OCI-LY1 (cell line): ENCODE results near the gene ROBO1.

Experiments used
- H2AFZ ChIP-seq: fragments of 200-600 bp; sonication (generic), shearing (Covaris generic); 2 replicates; pipeline ENCODE4 v1.6.0; 2014; ENCODE audit warnings: antibody characterized with exemption, mild to moderate bottlenecking, low read length
- H3F3A ChIP-seq: fragments of 200-600 bp; sonication (generic), shearing (Covaris generic); 2 replicates; pipeline ENCODE4 v1.6.0; 2014; ENCODE audit warnings: mild to moderate bottlenecking, antibody characterized with exemption, low read length, moderate library complexity; ENCODE audit not compliant: insufficient read depth
- H3K27ac ChIP-seq: fragments of 200-600 bp; sonication (generic); 2 replicates; pipeline ENCODE4 v1.5.1; 2014; ENCODE audit warnings: low read length, mixed run types, mild to moderate bottlenecking, low read depth; ENCODE audit not compliant: poor library complexity, severe bottlenecking
- H3K27me3 ChIP-seq: fragments of 200-600 bp; sonication (generic); 2 replicates; pipeline ENCODE4 v1.6.0; 2014; ENCODE audit warnings: antibody characterized with exemption, mild to moderate bottlenecking, low read length, moderate library complexity; ENCODE audit not compliant: insufficient read depth
- H3K36me3 ChIP-seq: fragments of 200-600 bp; sonication (generic); 2 replicates; pipeline ENCODE4 v1.6.1; 2014; ENCODE audit warnings: mild to moderate bottlenecking, antibody characterized with exemption, low read length, moderate library complexity, mixed read lengths; ENCODE audit not compliant: insufficient read depth
- H3K4me1 ChIP-seq: fragments of 200-600 bp; sonication (generic); 2 replicates; pipeline ENCODE4 v1.5.1; 2014; ENCODE audit warnings: mild to moderate bottlenecking, low read length, moderate library complexity; ENCODE audit not compliant: insufficient read depth, severe bottlenecking
- H3K4me2 ChIP-seq: fragments of 200-600 bp; sonication (generic), shearing (Covaris generic); 2 replicates; pipeline ENCODE4 v1.6.1; 2014; ENCODE audit warnings: low read length
- H3K4me3 ChIP-seq: fragments of 200-600 bp; sonication (generic); 2 replicates; pipeline ENCODE4 v1.5.1; 2014; ENCODE audit warnings: low read length, low read depth, mild to moderate bottlenecking, mixed read lengths; ENCODE audit not compliant: poor library complexity, severe bottlenecking
- H3K79me2 ChIP-seq: fragments of 200-600 bp; shearing (Covaris generic); 2 replicates; pipeline ENCODE4 v1.6.1; 2016; ENCODE audit warnings: mixed run types, low read length, mixed read lengths; ENCODE audit not compliant: insufficient read depth
- H3K9ac ChIP-seq: fragments of 200-600 bp; sonication (generic), shearing (Covaris generic); 2 replicates; pipeline ENCODE4 v1.6.1; 2014; ENCODE audit warnings: mild to moderate bottlenecking, low read length, mixed read lengths
- H3K9me2 ChIP-seq: fragments of 200-600 bp; sonication (generic), shearing (Covaris generic); 2 replicates; pipeline ENCODE4 v1.6.1; 2014; ENCODE audit warnings: low read depth, mild to moderate bottlenecking, low read length, mixed read lengths
- H3K9me3 ChIP-seq: fragments of 200-600 bp; shearing (Covaris generic); 2 replicates; pipeline ENCODE4 v1.6.1; 2014; ENCODE audit warnings: low read length, mixed read lengths
- H4K20me1 ChIP-seq: fragments of 200-600 bp; sonication (generic), shearing (Covaris generic); 2 replicates; pipeline ENCODE4 v1.6.0; 2016; ENCODE audit warnings: mild to moderate bottlenecking, low read length; ENCODE audit not compliant: insufficient read depth
- CTCF ChIP-seq: fragments of 200-600 bp; sonication (generic), shearing (Covaris generic); IDR thresholded peaks from 2 replicates; pipeline ENCODE4 v1.5.1; 2017; ENCODE audit warnings: mild to moderate bottlenecking, antibody characterized with exemption, low read length, moderate library complexity, mixed read lengths
- EZH2 ChIP-seq: fragments of 200-600 bp; sonication (generic), shearing (Covaris generic); IDR thresholded peaks from 2 replicates; pipeline ENCODE4 v1.8.0; 2017; ENCODE audit warnings: borderline replicate concordance, mixed run types, mild to moderate bottlenecking, antibody characterized with exemption, low read length, moderate library complexity, mixed read lengths

ROBO1 gene

DNA sequence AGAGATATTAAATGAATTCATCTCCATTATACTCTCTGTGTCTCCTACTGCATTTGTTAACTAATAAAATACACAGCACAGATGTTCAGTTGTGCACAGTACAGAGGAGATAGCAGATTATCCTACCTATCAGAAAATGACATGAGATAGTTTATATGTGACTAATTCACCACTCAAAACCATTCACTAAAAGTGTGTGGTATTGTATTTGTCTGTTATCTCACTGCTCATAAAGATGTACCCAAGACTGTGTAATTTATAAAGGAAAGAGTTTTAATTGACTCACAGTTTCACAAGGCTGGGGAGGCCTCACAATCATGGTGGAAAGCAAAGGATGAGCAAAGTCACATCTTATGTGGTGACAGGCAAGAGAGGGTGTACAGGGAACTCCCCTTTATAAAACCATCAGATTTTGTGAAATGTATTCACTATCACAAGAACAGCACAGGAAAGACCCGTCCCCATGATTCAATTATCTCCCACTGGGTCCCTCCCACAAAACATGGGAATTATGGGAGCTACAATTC lies 936.3 kb downstream of the ROBO1 start:
- H3K27ac ChIP-seq = no peak overlapping the region
- TF ChIP-seq EZH2 = no peak
- TF ChIP-seq CTCF = no peak

GRCh38 chr3:78830470-78830869 lies 937.3 kb downstream of the ROBO1 start:
- Histone ChIP-seq H4K20me1 (no peaks in the 10 kb centered on the region), H3K36me3 (no peaks in the 10 kb centered on the region), H3K9me2 (no peaks in the 10 kb centered on the region), H3K4me3 (no peak overlapping the region), H3K4me2 (no peak overlapping the region), H3K27me3 (no peaks in the 10 kb centered on the region), H3K4me1 (no peaks in the 10 kb centered on the region), H3K27ac (no peak overlapping the region), H3K9ac (no peak overlapping the region), H3K79me2 (no peaks in the 10 kb centered on the region), H3F3A (no peaks in the 10 kb centered on the region), H3K9me3 (no peaks in the 10 kb centered on the region), H2AFZ (no peak overlapping the region)
- no peak for TF ChIP-seq CTCF
- TF ChIP-seq EZH2 = no peak

More for the DNA sequence above, 936.3 kb downstream of the ROBO1 start:
- H3K4me1 ChIP-seq = no peaks in the 10 kb centered on the region
- no peaks in the 10 kb centered on the region for H3F3A ChIP-seq
- H2AFZ ChIP-seq = no peak overlapping the region
- no peaks in the 10 kb centered on the region for H3K36me3 ChIP-seq
- no peaks in the 10 kb centered on the region for H3K9me2 ChIP-seq
- no peaks in the 10 kb centered on the region for H3K9me3 ChIP-seq
- no peak overlapping the region for H3K4me3 ChIP-seq
- H3K79me2 ChIP-seq = no peaks in the 10 kb centered on the region
- H3K4me2 ChIP-seq = no peak overlapping the region
- H3K9ac ChIP-seq = no peak overlapping the region
- no peaks in the 10 kb centered on the region for H3K27me3 ChIP-seq
- H4K20me1 ChIP-seq = no peaks in the 10 kb centered on the region

DNA sequence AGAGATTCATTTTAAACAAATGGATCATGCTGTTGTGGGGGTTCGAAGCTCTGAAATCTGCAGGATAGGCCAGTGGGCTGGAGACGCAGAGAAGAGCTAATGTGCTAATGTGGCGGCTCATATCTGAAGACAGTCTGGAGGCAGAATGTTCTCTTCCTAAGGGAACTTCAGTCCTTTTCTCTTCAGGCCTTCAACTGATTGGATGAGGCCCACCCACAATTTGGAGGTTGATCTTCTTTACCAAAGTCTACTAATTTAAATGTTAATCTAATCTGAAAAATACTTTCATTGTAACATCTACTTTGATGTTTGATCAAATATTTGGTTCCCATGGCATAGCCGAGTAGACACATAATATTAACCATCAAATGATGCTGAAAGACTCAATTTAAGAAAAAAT lies 940.2 kb downstream of the ROBO1 start:
- no peak overlapping the region for H3K27ac ChIP-seq
- H3K9ac ChIP-seq = no peak overlapping the region
- H3K36me3 ChIP-seq = no peaks in the 10 kb centered on the region
- H3K79me2 ChIP-seq = no peaks in the 10 kb centered on the region
- H3K9me2 ChIP-seq = no peaks in the 10 kb centered on the region
- H3K9me3 ChIP-seq = no peaks in the 10 kb centered on the region
- no peak overlapping the region for H3K4me2 ChIP-seq
- H4K20me1 ChIP-seq = no peaks in the 10 kb centered on the region
- H2AFZ ChIP-seq = no peak overlapping the region
- H3K4me1 ChIP-seq = no peaks in the 10 kb centered on the region
- TF ChIP-seq CTCF = no peak
- no peak for TF ChIP-seq EZH2
- H3F3A ChIP-seq = no peaks in the 10 kb centered on the region
- no peaks in the 10 kb centered on the region for H3K27me3 ChIP-seq
- H3K4me3 ChIP-seq = no peak overlapping the region
